T-cell (primary cell): ENCODE results near the gene OR5B17. TPM values are rescaled to one million over a fixed set of nuclear protein-coding genes. Genes with fewer than 3 reads are reported as not detected.
"Not testable (repeated sequence)": the region's sequence is repeated elsewhere in the genome, so short reads cannot be mapped to it uniquely, and the experiment has no call there.

ENCODE experiments used
- ATAC-seq, 4 experiments: fragments of 200-7000 bp in 3 of 4; fragments of 150-1000 bp in 1 of 4; cut with Tn5 transposase; replicated peaks in 1 of 4; 1 replicate in 3 of 4; 2 replicates in 1 of 4; pipeline ENCODE4 v1.10.0; 2021; ENCODE audit warnings: moderate library complexity in 3 of 4, mild to moderate bottlenecking in 2 of 4, moderate number of reproducible peaks in 1 of 4
- CTCF ChIA-PET, 2 donors: fragments of 300-600 bp; sonication (Branson Sonifier 250); formaldehyde crosslinking; loops; one replicate each; lab custom pipeline; 2022; ENCODE audit warnings: antibody characterized with exemption in 2 of 2; lab: Charles Lee
- POLR2A ChIA-PET, 2 donors: fragments of 300-600 bp; sonication (Branson Sonifier 250); formaldehyde crosslinking; loops; one replicate each; lab custom pipeline; 2022; ENCODE audit warnings: antibody characterized with exemption in 2 of 2; lab: Charles Lee
- DNase-seq, 35 experiments: peaks; one replicate each; pipeline versions ENCODE4 v3.0.0 to v3.0.0-alpha.2; 2013 to 2023
- H3K27ac ChIP-seq: one replicate; pipeline ENCODE4 v1.5.1; 2013; ENCODE audit warnings: low read length
- H3K27me3 ChIP-seq, 2 experiments: replicated peaks in 1 of 2; 1 replicate in 1 of 2; 2 replicates in 1 of 2; pipeline versions ENCODE4 v1.6.1 to v1.7.0; 2013; ENCODE audit warnings: low read length in 1 of 2, mixed read lengths in 1 of 2; ENCODE audit not compliant: control insufficient read depth in 2 of 2, insufficient read depth in 2 of 2; ENCODE audit errors: extremely low read depth in 1 of 2
- H3K36me3 ChIP-seq, 2 donors: 1 replicate in 1 of 2; 2 replicates in 1 of 2; pipeline versions ENCODE4 v1.6.1 to v1.7.0; 2013; ENCODE audit warnings: low read length in 1 of 2; ENCODE audit not compliant: control insufficient read depth in 2 of 2, insufficient read depth in 1 of 2; ENCODE audit errors: extremely low read depth in 1 of 2
- H3K4me1 ChIP-seq, 2 experiments: 1 replicate in 1 of 2; 2 replicates in 1 of 2; pipeline versions ENCODE4 v1.6.1 to v1.7.0; 2013; ENCODE audit warnings: low read length in 2 of 2, mixed read lengths in 1 of 2; ENCODE audit not compliant: insufficient read depth in 2 of 2, control insufficient read depth in 1 of 2; ENCODE audit errors: extremely low read depth in 1 of 2
- H3K4me3 ChIP-seq, 2 donors: 1 replicate in 1 of 2; 2 replicates in 1 of 2; pipeline versions ENCODE4 v1.5.1 to v1.7.0; 2013; ENCODE audit warnings: mild to moderate bottlenecking in 2 of 2, low read length in 1 of 2, moderate library complexity in 1 of 2; ENCODE audit not compliant: control insufficient read depth in 1 of 2; ENCODE audit errors: extremely low read depth in 1 of 2
- H3K9me3 ChIP-seq: 2 replicates; pipeline ENCODE4 v1.7.0; 2013
- H3K27ac Mint-ChIP-seq, 2 donors: one replicate each; pipeline ENCODE4 v1.8.0; 2020 to 2021; ENCODE audit warnings: mild to moderate bottlenecking in 2 of 2, mixed read lengths in 2 of 2
- H3K27me3 Mint-ChIP-seq, 2 donors: one replicate each; pipeline ENCODE4 v1.8.0; 2021 to 2022; ENCODE audit warnings: mixed read lengths in 2 of 2
- H3K36me3 Mint-ChIP-seq: one replicate; pipeline ENCODE4 v1.8.0; 2021; ENCODE audit warnings: mixed read lengths
- H3K4me1 Mint-ChIP-seq, 3 donors: one replicate each; pipeline ENCODE4 v1.8.0; 2020 to 2022; ENCODE audit warnings: mixed read lengths in 3 of 3, mild to moderate bottlenecking in 1 of 3
- H3K4me3 Mint-ChIP-seq, 3 donors: one replicate each; pipeline ENCODE4 v1.8.0; 2020 to 2022; ENCODE audit warnings: mild to moderate bottlenecking in 3 of 3, mixed read lengths in 3 of 3, moderate library complexity in 3 of 3
- H3K9me3 Mint-ChIP-seq, 3 donors: one replicate each; pipeline ENCODE4 v1.8.0; 2020 to 2022; ENCODE audit warnings: mixed read lengths in 3 of 3
- WGBS: methylation state at CpG from one replicate; pipeline ENCODE4 v1.1.5; 2013; ENCODE audit warnings: missing lambda C conversion rate; ENCODE audit not compliant: insufficient coverage; 5-methylcytosine and 5-hydroxymethylcytosine counted together
- total RNA-seq, 35 experiments: library from RNA in 6 of 35; stranded (reverse) in 6 of 35; fragments of 120-200 nt in 1 of 35; gene quantifications; one replicate each; pipeline versions ENCODE4 v1.2.1 to v1.2.4 and lab custom pipeline; 2013 to 2026

OR5B17 gene
- total RNA-seq (not detected), total RNA-seq (lab: John Stamatoyannopoulos, UW) (0 reads per million in 29 experiments)
- not detected for total RNA-seq (2013)

DNA sequence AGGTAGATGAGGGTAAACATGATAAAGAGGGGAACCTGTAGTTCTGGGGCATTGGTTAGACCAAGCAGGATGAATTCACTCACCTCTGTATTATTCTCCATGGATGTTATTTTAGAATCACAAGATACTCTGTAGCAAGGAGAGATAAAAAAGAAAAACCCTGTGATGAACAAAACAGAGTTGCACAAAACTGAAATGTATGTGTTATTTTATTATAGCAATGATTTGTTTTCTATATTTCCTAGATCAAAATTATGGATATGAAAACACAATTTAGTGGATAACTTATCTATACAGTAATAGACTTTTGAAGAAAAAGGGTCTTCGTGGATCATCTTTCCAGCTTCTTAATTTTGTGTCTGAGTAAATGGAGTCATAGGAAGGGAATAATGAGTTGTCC is at the start of gene OR5B17:
Gene OR5B17, minus strand, starts transcription at position 101 of the 400 bp plus-strand sequence. Its CDS starts 0 bp downstream, at position 101.
- peaks cover 3 to 39% of the 10 kb centered on the region in 2 donors for H3K27me3 Mint-ChIP-seq
- no CpG with 5 or more reads among the region's 1 CpG for WGBS

DNA sequence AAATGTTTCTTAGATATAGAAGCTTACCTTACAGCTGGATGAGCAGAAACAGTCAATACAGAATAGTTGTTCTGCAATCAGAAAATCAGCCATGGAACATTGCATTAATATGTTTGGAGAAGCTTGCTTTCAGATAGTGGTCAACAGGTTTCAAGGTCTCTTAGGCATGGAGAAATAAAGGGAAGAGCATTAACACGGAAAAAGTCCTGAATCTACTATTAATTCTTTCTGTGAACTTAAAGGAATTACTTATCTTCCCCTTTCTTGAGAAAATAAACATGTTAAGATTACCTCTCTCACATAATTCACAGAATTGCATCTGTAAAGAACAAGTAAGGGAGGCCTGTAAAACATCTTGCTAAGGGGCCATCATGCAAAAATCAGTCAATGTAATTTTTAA is 47.9 kb upstream of the OR5B17 start, which contains the start of gene OR5B3:
Gene OR5B3, minus strand, starts transcription at position 101 of the 400 bp plus-strand sequence. CDS start 3,465 bp downstream, outside the sequence.
- no peak for DNase-seq
- Mint-ChIP-seq H3K4me1 (no peaks in the 10 kb centered on the region), H3K27ac (no peak within 1 kb of the TSS), H3K9me3 (peaks cover 11 to 38% (median 28%) of the 10 kb centered on the region in 3 donors), H3K4me3 (no peak within 1 kb of the TSS), H3K36me3 (no peaks in the 10 kb centered on the region), H3K27me3 (peaks cover 3 to 10% of the 10 kb centered on the region in 2 donors)
- CTCF ChIA-PET = no interaction called here
- Histone ChIP-seq H3K27ac (no peak within 1 kb of the TSS), H3K9me3 (no peaks in the 10 kb centered on the region), H3K4me1 (no peaks in the 10 kb centered on the region), H3K4me3 (no peak within 1 kb of the TSS), H3K36me3 (no peaks in the 10 kb centered on the region), H3K27me3 (peaks cover 0 to 3% of the 10 kb centered on the region in 2 experiments)
- ATAC-seq = no peak
- no CpG with 5 or more reads among the region's 1 CpG for WGBS
- POLR2A ChIA-PET = no interaction called here

More for the DNA sequence above, at the start of gene OR5B17:
- Histone ChIP-seq H3K4me1 (no peaks in the 10 kb centered on the region), H3K9me3 (no peaks in the 10 kb centered on the region), H3K4me3 (no peak within 1 kb of the TSS), H3K36me3 (no peaks in the 10 kb centered on the region), H3K27ac (no peak within 1 kb of the TSS), H3K27me3 (no peaks in the 10 kb centered on the region)
- Mint-ChIP-seq H3K27ac (no peak within 1 kb of the TSS), H3K4me3 (no peak within 1 kb of the TSS), H3K4me1 (peaks cover 0 to 4% (median 0%) of the 10 kb centered on the region in 3 donors), H3K36me3 (no peaks in the 10 kb centered on the region), H3K9me3 (no peaks in the 10 kb centered on the region)
- no peak for DNase-seq
- ATAC-seq = no peak
- ChIA-PET CTCF (no interaction called here), POLR2A (no interaction called here)

DNA sequence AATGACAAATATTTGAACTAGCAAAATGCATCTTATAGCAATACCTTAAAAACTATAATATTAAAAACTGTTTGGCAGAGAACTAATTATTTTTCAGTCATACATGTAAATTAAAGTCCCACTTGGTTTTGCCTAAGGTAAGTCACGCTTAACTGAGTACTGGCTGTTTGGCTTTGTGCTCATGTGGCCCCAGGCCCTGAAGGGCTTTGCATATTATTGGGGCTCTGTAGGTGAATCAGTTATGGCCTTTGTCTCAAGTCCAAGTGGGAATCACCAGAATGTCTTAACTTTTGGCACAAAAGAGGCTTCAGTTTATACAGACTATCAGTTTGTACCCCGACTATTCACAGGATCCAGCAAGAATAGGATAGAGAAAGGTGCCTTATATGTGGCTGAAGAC is 40.8 kb upstream of the OR5B17 start:
- DNase-seq, H3K4me1 ChIP-seq, H3K4me3 Mint-ChIP-seq, H3K27ac ChIP-seq, H3K4me3 ChIP-seq, H3K4me1 Mint-ChIP-seq, H3K9me3 ChIP-seq, H3K27ac Mint-ChIP-seq, H3K9me3 Mint-ChIP-seq, CTCF ChIA-PET, POLR2A ChIA-PET, H3K27me3 ChIP-seq, ATAC-seq, H3K36me3 ChIP-seq, H3K27me3 Mint-ChIP-seq, H3K36me3 Mint-ChIP-seq: not testable (repeated sequence)
- no CpG with 5 or more reads among the region's 2 CpGs for WGBS

DNA sequence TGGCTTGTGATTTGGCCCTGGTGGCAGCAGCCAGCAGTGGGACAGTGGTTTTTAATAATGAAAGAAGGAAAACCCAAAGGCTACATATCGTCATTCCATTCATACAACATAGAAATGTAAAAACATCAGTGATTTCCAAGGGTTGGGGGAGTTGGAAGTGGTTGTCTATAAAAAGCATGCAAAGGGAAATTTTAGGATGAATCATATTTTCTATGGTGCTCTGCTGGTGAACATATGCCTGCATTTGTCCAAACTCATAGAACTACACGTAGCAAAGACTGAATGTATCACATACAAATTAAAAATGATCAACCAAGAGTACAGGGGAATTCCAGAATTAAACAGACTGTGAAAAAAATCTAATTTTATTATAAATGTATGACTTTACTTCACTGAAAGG is 36.7 kb upstream of the OR5B17 start:
- Mint-ChIP-seq H3K4me3 (no peak overlapping the region), H3K4me1 (no peaks in the 10 kb centered on the region), H3K27ac (no peak overlapping the region), H3K9me3 (peaks cover 5 to 13% (median 8%) of the 10 kb centered on the region in 3 donors), H3K27me3 (peaks cover under 1 to 4% of the 10 kb centered on the region in 2 donors), H3K36me3 (no peaks in the 10 kb centered on the region)
- no peak overlapping the region for H3K4me3 ChIP-seq
- ATAC-seq (no peak), DNase-seq (no peak)
- H3K27me3 ChIP-seq = peaks cover 0 to 8% of the 10 kb centered on the region in 2 experiments
- CTCF ChIA-PET = interaction anchor here in 1 of 2 donors (0.7 kb wide), 1 partner anchor 935 kb away, joined by 3 read pairs; the partner anchor contains the start of gene RTN4RL2
- POLR2A ChIA-PET = no interaction called here
- H3K9me3 ChIP-seq = no peaks in the 10 kb centered on the region
- no CpG with 5 or more reads among the region's 2 CpGs for WGBS
- H3K4me1 ChIP-seq = no peaks in the 10 kb centered on the region
- no peaks in the 10 kb centered on the region for H3K36me3 ChIP-seq
- H3K27ac ChIP-seq = no peak overlapping the region

DNA sequence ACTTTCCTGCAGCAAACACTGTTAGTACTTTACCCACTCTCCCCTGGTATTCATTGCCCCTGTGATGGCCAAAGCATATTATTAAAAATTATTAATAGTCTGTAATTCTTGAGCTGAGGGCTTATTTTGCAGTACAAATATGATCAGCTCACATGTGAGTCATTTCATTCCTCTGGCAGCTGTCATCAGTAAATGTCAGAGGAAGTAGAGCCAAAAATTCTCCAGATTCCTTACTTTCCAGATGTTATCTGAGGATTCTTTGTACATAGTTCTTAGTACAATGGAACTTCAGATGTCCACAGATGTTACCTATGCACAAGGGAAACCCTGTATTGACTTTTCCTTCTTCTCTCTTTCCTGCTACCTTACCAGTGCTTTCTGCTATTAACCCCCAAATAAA is 35.3 kb upstream of the OR5B17 start:
- Histone ChIP-seq H3K27ac (no peak overlapping the region), H3K36me3 (no peaks in the 10 kb centered on the region), H3K4me3 (no peak overlapping the region), H3K9me3 (no peaks in the 10 kb centered on the region), H3K4me1 (no peaks in the 10 kb centered on the region), H3K27me3 (peaks cover 0 to 11% of the 10 kb centered on the region in 2 experiments)
- Mint-ChIP-seq H3K9me3 (peaks cover 5 to 13% (median 8%) of the 10 kb centered on the region in 3 donors), H3K4me1 (no peaks in the 10 kb centered on the region), H3K4me3 (no peak overlapping the region), H3K27me3 (peaks cover 0 to 4% of the 10 kb centered on the region in 2 donors), H3K27ac (no peak overlapping the region), H3K36me3 (no peaks in the 10 kb centered on the region)
- DNase-seq (no peak), ATAC-seq (no peak)
- CTCF ChIA-PET = no interaction called here
- POLR2A ChIA-PET = no interaction called here

DNA sequence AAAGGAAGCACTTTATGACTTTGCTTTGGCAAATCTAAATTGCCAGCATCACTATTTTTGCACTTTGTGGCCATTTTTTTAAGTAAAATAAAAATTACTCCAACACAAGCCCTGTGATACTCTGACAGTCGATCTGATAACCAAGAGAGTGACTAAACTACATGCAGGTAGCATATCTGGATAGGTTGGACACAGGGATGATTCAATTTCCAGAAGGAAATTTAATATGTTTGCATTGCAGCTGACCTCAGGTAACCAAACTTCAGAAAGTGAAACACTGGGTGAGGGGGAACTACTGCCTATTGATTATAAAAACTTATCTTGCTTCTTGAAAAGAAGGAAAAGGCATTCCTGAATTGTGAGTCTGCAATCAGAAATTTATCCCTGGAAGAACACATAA is 33.9 kb upstream of the OR5B17 start:
- peaks cover 5 to 13% (median 8%) of the 10 kb centered on the region in 3 donors for H3K9me3 Mint-ChIP-seq
- no peak overlapping the region for H3K4me3 Mint-ChIP-seq
- Histone ChIP-seq H3K4me3 (no peak overlapping the region), H3K27me3 (peaks cover 0 to 11% of the 10 kb centered on the region in 2 experiments), H3K4me1 (no peaks in the 10 kb centered on the region), H3K9me3 (no peaks in the 10 kb centered on the region), H3K27ac (no peak overlapping the region), H3K36me3 (no peaks in the 10 kb centered on the region)
- H3K27me3 Mint-ChIP-seq = peaks cover 0 to 4% of the 10 kb centered on the region in 2 donors
- H3K27ac Mint-ChIP-seq = no peak overlapping the region
- no peaks in the 10 kb centered on the region for H3K4me1 Mint-ChIP-seq
- ATAC-seq = no peak
- no peak for DNase-seq
- no CpG with 5 or more reads among the region's 1 CpG for WGBS
- CTCF ChIA-PET = no interaction called here
- POLR2A ChIA-PET = no interaction called here
- no peaks in the 10 kb centered on the region for H3K36me3 Mint-ChIP-seq
